Measurements from ENCODE around the gene ASCC1. TPM values are rescaled to one million over a fixed set of nuclear protein-coding genes. Genes with fewer than 3 reads are reported as not detected.

Gene ASCC1
- total RNA-seq, 4 donors from 2014 or later: 13.4 to 34.0 (median 20.5) TPM

GRCh38 chr10:72086466-72087391 is 129.3 kb downstream of the ASCC1 start:
- peaks cover 11 to 26% (median 22%) of the 10 kb centered on the region in 4 donors for H3K4me1 ChIP-seq
- peak overlapping the region in 3 of 4 donors; percentile 16 to 46 (median 41) for H3K4me3 ChIP-seq
- no peaks in the 10 kb centered on the region for H3K9me3 ChIP-seq
- H3K27me3 ChIP-seq: peaks cover 44% of the 10 kb centered on the region
- peak; percentile 65 for DNase-seq
- peak overlapping the region; percentile 55 to 62 (median 56) for H3K27ac ChIP-seq
- TF ChIP-seq EP300 (IDR thresholded peaks at IDR 0.05; ENCODE audit: low read depth) (no peak), POLR2AphosphoS5 (IDR thresholded peaks at IDR 0.05) (no peak), POLR2A (IDR thresholded peaks at IDR 0.05) (no peak), CTCF (IDR thresholded peaks at IDR 0.05) (no peak)
- intact Hi-C loops (cut with DNase I; ENCODE audit: low total_unique reads) (no loop called here), in situ Hi-C loops (cut with MboI; ENCODE audit: low pct_ligation_motif_present in 1 of 4, low pct_unique_long_range_greater_than_20kb in 1 of 4, low sequenced_read_pairs in 3 of 4) (no loop called here)
- WGBS, 2 donors (ENCODE audit: low coverage in 1 of 2): 53 to 67% methylated on average over 3 to 54 of the region's 61 CpGs
- H3K36me3 ChIP-seq: no peaks in the 10 kb centered on the region

GRCh38 chr10:72085864-72086465 is 130.1 kb downstream of the ASCC1 start:
- no peak overlapping the region for H3K4me3 ChIP-seq
- in situ Hi-C loops (cut with MboI; ENCODE audit: low pct_ligation_motif_present in 1 of 4, low pct_unique_long_range_greater_than_20kb in 1 of 4, low sequenced_read_pairs in 3 of 4) (no loop called here), intact Hi-C loops (cut with DNase I; ENCODE audit: low total_unique reads) (no loop called here)
- peaks cover 11 to 26% (median 22%) of the 10 kb centered on the region in 4 donors for H3K4me1 ChIP-seq
- WGBS, 2 donors (ENCODE audit: low coverage in 1 of 2): 95% methylated on average over 1 of the region's 1 CpG; no CpG with 5 or more reads in 1 of the 2 donors
- no peaks in the 10 kb centered on the region for H3K36me3 ChIP-seq
- H3K9me3 ChIP-seq: no peaks in the 10 kb centered on the region
- TF ChIP-seq POLR2AphosphoS5 (IDR thresholded peaks at IDR 0.05) (no peak), EP300 (IDR thresholded peaks at IDR 0.05; ENCODE audit: low read depth) (no peak), CTCF (IDR thresholded peaks at IDR 0.05) (no peak), POLR2A (IDR thresholded peaks at IDR 0.05) (no peak)
- peak overlapping the region in 3 of 4 donors; percentile 0 to 62 (median 56) for H3K27ac ChIP-seq
- peaks cover 44% of the 10 kb centered on the region for H3K27me3 ChIP-seq
- DNase-seq: no peak

GRCh38 chr10:72085166-72085565 is 130.9 kb downstream of the ASCC1 start:
- Histone ChIP-seq H3K9me3 (no peaks in the 10 kb centered on the region), H3K4me3 (no peak overlapping the region), H3K27me3 (peaks cover 40% of the 10 kb centered on the region), H3K4me1 (peaks cover 11 to 26% (median 22%) of the 10 kb centered on the region in 4 donors), H3K36me3 (no peaks in the 10 kb centered on the region), H3K27ac (no peak overlapping the region)
- no peak for DNase-seq
- intact Hi-C loops (cut with DNase I; ENCODE audit: low total_unique reads): no loop called here
- WGBS, 2 donors (ENCODE audit: low coverage in 1 of 2): 98% methylated on average over 6 of the region's 6 CpGs; no CpG with 5 or more reads in 1 of the 2 donors
- in situ Hi-C loops (cut with MboI; ENCODE audit: low pct_ligation_motif_present in 1 of 4, low pct_unique_long_range_greater_than_20kb in 1 of 4, low sequenced_read_pairs in 3 of 4): no loop called here
- TF ChIP-seq POLR2AphosphoS5 (IDR thresholded peaks at IDR 0.05) (no peak), EP300 (IDR thresholded peaks at IDR 0.05; ENCODE audit: low read depth) (no peak), POLR2A (IDR thresholded peaks at IDR 0.05) (no peak), CTCF (IDR thresholded peaks at IDR 0.05) (no peak)

- no peak overlapping the region for H3K27ac ChIP-seq
- H3K27me3 ChIP-seq: peaks cover 27% of the 10 kb centered on the region
- H3K4me1 ChIP-seq: peaks cover 11 to 20% (median 17%) of the 10 kb centered on the region in 4 donors
- no peak for TF ChIP-seq POLR2AphosphoS5 (IDR thresholded peaks at IDR 0.05)
- no peak for TF ChIP-seq POLR2A (IDR thresholded peaks at IDR 0.05)
- TF ChIP-seq CTCF (IDR thresholded peaks at IDR 0.05): no peak
- TF ChIP-seq EP300 (IDR thresholded peaks at IDR 0.05; ENCODE audit: low read depth): no peak
- in situ Hi-C loops (cut with MboI; ENCODE audit: low pct_ligation_motif_present in 1 of 4, low pct_unique_long_range_greater_than_20kb in 1 of 4, low sequenced_read_pairs in 3 of 4): no loop called here
- no peak overlapping the region for H3K4me3 ChIP-seq
- intact Hi-C loops (cut with DNase I; ENCODE audit: low total_unique reads): no loop called here
- H3K9me3 ChIP-seq: no peaks in the 10 kb centered on the region
- H3K36me3 ChIP-seq: no peaks in the 10 kb centered on the region
- DNase-seq: no peak
- WGBS, 2 donors (ENCODE audit: low coverage in 1 of 2): 92 to 97% methylated on average over 5 to 16 of the region's 16 CpGs
Observed at GRCh38 chr10:72083790-72084459, 132.2 kb downstream of the ASCC1 start.
